Mesenchymal stem cell (in vitro differentiated cells and primary cell): ENCODE measurements around the gene NPPC.

Experiments
- DNase-seq: peaks from one replicate; pipeline ENCODE4 v3.0.0-alpha.2; 2013
- H2AFZ ChIP-seq: one replicate; pipeline ENCODE4 v1.6.1; 2013; ENCODE audit warnings: low read depth, mild to moderate bottlenecking, control low read depth, inconsistent platforms, low read length, moderate library complexity
- H2AK5ac ChIP-seq: 2 replicates; pipeline ENCODE4 v1.6.1; 2013; ENCODE audit warnings: low read length, moderate library complexity, mild to moderate bottlenecking, inconsistent platforms; ENCODE audit not compliant: severe bottlenecking
- H2BK120ac ChIP-seq: one replicate; pipeline ENCODE4 v1.6.1; 2013; ENCODE audit warnings: low read depth, mild to moderate bottlenecking, inconsistent platforms, low read length, moderate library complexity
- H2BK12ac ChIP-seq, 2 experiments: one replicate each; pipeline ENCODE4 v1.6.1; 2013; ENCODE audit warnings: inconsistent platforms in 2 of 2, low read length in 2 of 2, mild to moderate bottlenecking in 2 of 2, moderate library complexity in 2 of 2, control low read depth in 1 of 2
- H2BK15ac ChIP-seq: one replicate; pipeline ENCODE4 v1.6.1; 2013; ENCODE audit warnings: mild to moderate bottlenecking, low read depth, inconsistent platforms; ENCODE audit not compliant: poor library complexity, severe bottlenecking
- H2BK5ac ChIP-seq: 2 replicates; pipeline ENCODE4 v1.6.1; 2013; ENCODE audit warnings: low read depth, mild to moderate bottlenecking, low read length, control low read depth, inconsistent platforms; ENCODE audit not compliant: poor library complexity, severe bottlenecking
- H3K14ac ChIP-seq, 2 experiments: one replicate each; pipeline ENCODE4 v1.6.1; 2013; ENCODE audit warnings: inconsistent platforms in 2 of 2, low read length in 2 of 2, control low read depth in 1 of 2, mild to moderate bottlenecking in 1 of 2, moderate library complexity in 1 of 2
- H3K18ac ChIP-seq, 2 experiments: one replicate each; pipeline ENCODE4 v1.6.1; 2013; ENCODE audit warnings: inconsistent platforms in 2 of 2, low read length in 2 of 2, control low read depth in 1 of 2, low read depth in 1 of 2, mild to moderate bottlenecking in 1 of 2
- H3K23ac ChIP-seq, 2 experiments: one replicate each; pipeline ENCODE4 v1.6.1; 2013; ENCODE audit warnings: inconsistent platforms in 2 of 2, low read length in 2 of 2, mild to moderate bottlenecking in 2 of 2, moderate library complexity in 2 of 2, control low read depth in 1 of 2
- H3K27ac ChIP-seq: 2 replicates; pipeline ENCODE4 v1.5.1; 2013; ENCODE audit warnings: mild to moderate bottlenecking, moderate library complexity, low read length, control low read depth, inconsistent platforms; ENCODE audit not compliant: poor library complexity, severe bottlenecking
- H3K27me3 ChIP-seq, 2 experiments: 2 replicates each; pipeline versions ENCODE4 v1.6.1 to v1.7.0; 2013; ENCODE audit warnings: low read length in 2 of 2, mild to moderate bottlenecking in 2 of 2, moderate library complexity in 2 of 2, control low read depth in 1 of 2, inconsistent platforms in 1 of 2; ENCODE audit not compliant: control insufficient read depth in 1 of 2, insufficient read depth in 1 of 2
- H3K36me3 ChIP-seq, 2 experiments: 2 replicates each; pipeline versions ENCODE4 v1.6.1 to v1.7.0; 2013; ENCODE audit warnings: low read length in 2 of 2, control low read depth in 1 of 2, inconsistent platforms in 1 of 2, low read depth in 1 of 2, mild to moderate bottlenecking in 1 of 2; ENCODE audit not compliant: insufficient read depth in 2 of 2, control insufficient read depth in 1 of 2
- H3K4ac ChIP-seq, 2 experiments: one replicate each; pipeline ENCODE4 v1.6.1; 2013; ENCODE audit warnings: inconsistent platforms in 2 of 2, low read length in 2 of 2, mild to moderate bottlenecking in 2 of 2, moderate library complexity in 2 of 2, control low read depth in 1 of 2, low read depth in 1 of 2
- H3K4me1 ChIP-seq: 2 replicates; pipeline ENCODE4 v1.6.1; 2013; ENCODE audit warnings: low read depth, low read length, control low read depth; ENCODE audit not compliant: control insufficient read depth, insufficient read depth
- H3K4me2 ChIP-seq: 2 replicates; pipeline ENCODE4 v1.6.1; 2013; ENCODE audit warnings: low read length, mild to moderate bottlenecking, inconsistent platforms; ENCODE audit not compliant: poor library complexity, severe bottlenecking
- H3K4me3 ChIP-seq, 2 experiments: 2 replicates each; pipeline versions ENCODE4 v1.5.1 to v1.7.0; 2013; ENCODE audit warnings: low read length in 2 of 2, mild to moderate bottlenecking in 2 of 2, control low read depth in 1 of 2, low read depth in 1 of 2; ENCODE audit not compliant: insufficient read depth in 1 of 2
- H3K79me1 ChIP-seq: replicated peaks from 2 replicates; pipeline ENCODE4 v1.6.1; 2013; ENCODE audit warnings: mild to moderate bottlenecking, control low read depth, low read length, inconsistent platforms; ENCODE audit not compliant: poor library complexity, severe bottlenecking
- H3K9ac ChIP-seq: 2 replicates; pipeline ENCODE4 v1.7.0; 2013; ENCODE audit warnings: mild to moderate bottlenecking, low read length, moderate library complexity
- H3K9me3 ChIP-seq: 2 replicates; pipeline ENCODE4 v1.7.0; 2013; ENCODE audit warnings: mild to moderate bottlenecking, low read length; ENCODE audit not compliant: control insufficient read depth
- H4K8ac ChIP-seq: one replicate; pipeline ENCODE4 v1.6.1; 2013; ENCODE audit warnings: inconsistent platforms, mild to moderate bottlenecking, low read length, moderate library complexity
- H4K91ac ChIP-seq: one replicate; pipeline ENCODE4 v1.6.1; 2013; ENCODE audit warnings: mild to moderate bottlenecking, low read length, inconsistent platforms
- WGBS: methylation state at CpG from one replicate; pipeline ENCODE4 v1.1.7; 2013; ENCODE audit warnings: mixed read lengths; 5-methylcytosine and 5-hydroxymethylcytosine counted together

The NPPC gene

GRCh38 chr2:231932985-231933915 lies 7.1 kb upstream of the NPPC start:
- no peak overlapping the region for H2AFZ ChIP-seq
- H3K27ac ChIP-seq, result no peak overlapping the region
- H3K4me1 ChIP-seq, result peaks cover 4% of the 10 kb centered on the region
- no peak overlapping the region for H3K23ac ChIP-seq
- H2BK15ac ChIP-seq, result no peak overlapping the region
- H3K79me1 ChIP-seq, result no peaks in the 10 kb centered on the region
- H3K9ac ChIP-seq, result no peak overlapping the region
- peaks cover 45 to 77% of the 10 kb centered on the region in 2 experiments for H3K27me3 ChIP-seq
- H2BK120ac ChIP-seq, result no peak overlapping the region
- H4K8ac ChIP-seq, result no peak overlapping the region
- no peak overlapping the region for H2AK5ac ChIP-seq
- H3K4me2 ChIP-seq, result no peak overlapping the region
- H3K14ac ChIP-seq, result no peak overlapping the region
- no peaks in the 10 kb centered on the region for H3K36me3 ChIP-seq
- H3K9me3 ChIP-seq, result no peaks in the 10 kb centered on the region
- no peak overlapping the region for H3K18ac ChIP-seq
- H2BK12ac ChIP-seq, result no peak overlapping the region
- no peak overlapping the region for H3K4ac ChIP-seq
- DNase-seq, result no peak
- 77% methylated on average over 15 of the region's 15 CpGs for WGBS
- no peak overlapping the region for H3K4me3 ChIP-seq
- no peak overlapping the region for H2BK5ac ChIP-seq
- no peak overlapping the region for H4K91ac ChIP-seq

GRCh38 chr2:231932711-231932970 lies 6.4 kb upstream of the NPPC start:
- H3K4ac ChIP-seq, result no peak overlapping the region
- H3K9ac ChIP-seq, result no peak overlapping the region
- no peaks in the 10 kb centered on the region for H3K9me3 ChIP-seq
- H4K91ac ChIP-seq, result no peak overlapping the region
- no peak for DNase-seq
- H3K4me2 ChIP-seq, result no peak overlapping the region
- no peak overlapping the region for H2BK15ac ChIP-seq
- H2BK12ac ChIP-seq, result no peak overlapping the region
- no peak overlapping the region for H3K4me3 ChIP-seq
- no peak overlapping the region for H3K23ac ChIP-seq
- no peak overlapping the region for H4K8ac ChIP-seq
- H3K18ac ChIP-seq, result no peak overlapping the region
- WGBS, result 86% methylated on average over 3 of the region's 3 CpGs
- peaks cover 51 to 84% of the 10 kb centered on the region in 2 experiments for H3K27me3 ChIP-seq
- no peak overlapping the region for H3K27ac ChIP-seq
- H2AK5ac ChIP-seq, result no peak overlapping the region
- H2AFZ ChIP-seq, result no peak overlapping the region
- H3K4me1 ChIP-seq, result peaks cover 4% of the 10 kb centered on the region
- no peak overlapping the region for H3K14ac ChIP-seq
- no peak overlapping the region for H2BK5ac ChIP-seq
- no peaks in the 10 kb centered on the region for H3K36me3 ChIP-seq
- no peak overlapping the region for H2BK120ac ChIP-seq
- H3K79me1 ChIP-seq, result no peaks in the 10 kb centered on the region

GRCh38 chr2:231931481-231931915 lies 5.3 kb upstream of the NPPC start:
- H2BK120ac ChIP-seq, result no peak overlapping the region
- no peak overlapping the region for H2AFZ ChIP-seq
- DNase-seq, result no peak
- no peak overlapping the region for H2BK5ac ChIP-seq
- H3K27ac ChIP-seq, result no peak overlapping the region
- no peak overlapping the region for H4K8ac ChIP-seq
- no peak overlapping the region for H3K18ac ChIP-seq
- no peak overlapping the region for H3K14ac ChIP-seq
- H2BK15ac ChIP-seq, result no peak overlapping the region
- no peak overlapping the region for H3K23ac ChIP-seq
- H3K4me1 ChIP-seq, result peaks cover 15% of the 10 kb centered on the region
- H3K9ac ChIP-seq, result no peak overlapping the region
- H2AK5ac ChIP-seq, result no peak overlapping the region
- H3K27me3 ChIP-seq, result peaks cover 62 to 93% of the 10 kb centered on the region in 2 experiments
- WGBS, result 87% methylated on average over 7 of the region's 7 CpGs
- H3K4me2 ChIP-seq, result no peak overlapping the region
- no peak overlapping the region for H3K4me3 ChIP-seq
- H2BK12ac ChIP-seq, result no peak overlapping the region
- no peaks in the 10 kb centered on the region for H3K36me3 ChIP-seq
- H3K4ac ChIP-seq, result no peak overlapping the region
- H3K9me3 ChIP-seq, result no peaks in the 10 kb centered on the region
- H3K79me1 ChIP-seq, result no peaks in the 10 kb centered on the region
- H4K91ac ChIP-seq, result no peak overlapping the region

DNA sequence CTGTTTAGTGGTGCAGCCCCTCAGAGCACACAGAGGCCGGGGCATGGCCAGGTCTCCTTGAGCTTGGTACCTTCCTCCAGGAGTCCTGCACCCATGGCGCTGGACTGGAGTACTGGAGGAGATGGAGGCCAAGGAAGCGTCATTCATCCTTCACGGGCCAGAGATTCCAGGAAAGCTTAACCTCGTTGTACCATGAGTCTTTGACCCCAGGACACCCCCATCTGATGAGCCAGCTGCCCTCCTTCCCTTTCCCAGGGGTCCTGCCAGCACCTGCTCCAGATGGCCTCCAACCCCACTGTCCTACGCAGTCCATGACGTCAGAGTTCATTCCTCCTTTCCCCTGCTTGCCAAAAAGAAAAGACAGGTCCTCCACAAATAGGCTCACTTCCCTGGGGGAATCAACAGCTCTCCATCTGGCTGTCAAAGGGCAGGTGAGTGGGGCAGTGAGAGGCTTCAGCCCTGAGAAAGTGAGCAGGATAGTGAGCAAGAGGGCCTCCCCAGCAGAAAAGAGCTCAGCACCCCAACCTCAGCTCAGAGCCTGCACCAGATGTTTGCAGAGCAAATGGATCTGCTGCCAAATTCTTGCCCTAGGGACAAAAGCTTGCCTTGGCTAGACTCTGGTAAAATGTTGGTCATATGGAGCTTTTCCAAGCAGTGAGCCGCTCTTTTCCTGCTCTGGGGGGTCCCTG lies 4.5 kb upstream of the NPPC start:
- no peak overlapping the region for H4K8ac ChIP-seq
- peaks cover 23% of the 10 kb centered on the region for H3K4me1 ChIP-seq
- H3K23ac ChIP-seq, result no peak overlapping the region
- H2BK5ac ChIP-seq, result no peak overlapping the region
- H3K36me3 ChIP-seq, result no peaks in the 10 kb centered on the region
- H3K9me3 ChIP-seq, result no peaks in the 10 kb centered on the region
- H3K18ac ChIP-seq, result no peak overlapping the region
- no peak overlapping the region for H3K4ac ChIP-seq
- H3K9ac ChIP-seq, result no peak overlapping the region
- no peak overlapping the region for H4K91ac ChIP-seq
- H3K79me1 ChIP-seq, result no peaks in the 10 kb centered on the region
- H3K27ac ChIP-seq, result no peak overlapping the region
- no peak overlapping the region for H3K14ac ChIP-seq
- H2AK5ac ChIP-seq, result no peak overlapping the region
- peaks cover 66 to 95% of the 10 kb centered on the region in 2 experiments for H3K27me3 ChIP-seq
- WGBS, result 82% methylated on average over 6 of the region's 8 CpGs
- no peak overlapping the region for H2AFZ ChIP-seq
- H3K4me3 ChIP-seq, result no peak overlapping the region
- no peak overlapping the region for H2BK15ac ChIP-seq
- no peak overlapping the region for H2BK12ac ChIP-seq
- H3K4me2 ChIP-seq, result no peak overlapping the region
- DNase-seq, result no peak
- H2BK120ac ChIP-seq, result no peak overlapping the region
